HG03442 (cell line): ENCODE results near the gene TROAP.
"Not testable (repeated sequence)": the region's sequence is repeated elsewhere in the genome, so short reads cannot be mapped to it uniquely, and the experiment has no call there.

Source experiments
- ATAC-seq: cut with Tn5 transposase; IDR thresholded peaks from one replicate; pipeline ENCODE4 v1.9.1; 2021; ENCODE audit warnings: mild to moderate bottlenecking, moderate library complexity; ENCODE audit not compliant: unreplicated experiment

Gene TROAP

DNA sequence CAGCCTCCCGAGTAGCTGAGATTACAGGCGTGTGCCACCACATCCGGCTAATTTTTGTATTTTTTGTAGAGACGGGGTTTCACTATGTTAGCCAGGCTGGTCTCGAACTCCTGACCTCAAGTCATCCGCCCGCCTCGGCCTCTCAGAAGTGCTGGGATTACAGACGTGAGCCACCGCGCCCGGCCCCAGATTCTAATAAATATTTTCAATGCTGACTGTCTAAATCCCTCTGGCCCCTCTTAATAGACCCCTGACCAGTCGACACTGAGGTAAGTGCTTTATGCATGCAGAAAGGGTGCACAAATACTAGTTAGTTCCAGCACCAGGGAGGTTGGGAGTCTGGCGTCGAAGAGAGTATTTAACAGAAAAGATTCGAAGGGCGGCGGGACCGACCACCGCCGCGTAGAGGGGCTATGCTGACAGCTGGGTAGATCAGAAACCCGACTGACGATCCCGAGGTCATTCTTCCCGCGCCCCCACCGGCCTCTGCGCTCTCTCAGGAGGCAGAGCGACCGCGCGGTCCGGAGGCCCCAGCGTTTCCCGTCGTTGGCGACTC, 43.1 kb downstream of the TROAP start:
- ATAC-seq, result no peak

DNA sequence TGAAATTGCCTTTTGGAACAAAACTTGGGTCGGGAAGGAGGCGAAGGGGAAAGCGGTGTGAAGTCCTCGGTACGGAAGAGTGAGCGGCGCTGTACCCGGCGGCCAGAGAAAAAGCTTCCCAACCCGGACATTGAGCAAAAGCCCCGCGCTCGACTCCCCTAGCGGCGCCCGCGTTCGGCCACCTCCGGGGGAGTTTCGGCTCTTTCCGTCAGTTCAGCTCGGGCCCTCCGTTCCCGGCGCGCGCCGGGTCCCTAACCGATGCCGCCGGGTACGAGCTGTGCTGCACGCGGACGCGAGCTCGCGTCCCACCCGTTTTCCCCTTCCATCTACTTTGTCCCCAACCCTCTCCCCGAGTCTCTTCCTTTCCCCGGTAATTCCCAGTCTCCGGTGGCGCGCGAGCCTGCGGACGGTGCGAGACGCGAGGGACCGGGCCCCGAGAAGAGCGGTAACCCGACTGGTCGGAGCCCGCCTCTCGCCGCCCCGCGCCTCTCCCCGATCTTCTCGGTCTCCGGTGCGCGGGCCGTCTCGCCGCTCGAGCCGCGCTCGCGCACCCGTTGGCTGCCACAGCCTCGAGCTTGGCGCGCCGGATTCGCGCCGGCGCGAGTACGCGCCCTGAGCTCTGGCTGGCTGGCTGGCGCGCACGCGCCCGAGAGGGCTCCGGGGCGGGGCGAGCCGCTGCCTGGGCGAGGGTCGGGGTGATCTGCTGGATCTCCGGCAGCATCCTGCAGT, 43.8 kb downstream of the TROAP start:
- peak; percentile 68 for ATAC-seq

DNA sequence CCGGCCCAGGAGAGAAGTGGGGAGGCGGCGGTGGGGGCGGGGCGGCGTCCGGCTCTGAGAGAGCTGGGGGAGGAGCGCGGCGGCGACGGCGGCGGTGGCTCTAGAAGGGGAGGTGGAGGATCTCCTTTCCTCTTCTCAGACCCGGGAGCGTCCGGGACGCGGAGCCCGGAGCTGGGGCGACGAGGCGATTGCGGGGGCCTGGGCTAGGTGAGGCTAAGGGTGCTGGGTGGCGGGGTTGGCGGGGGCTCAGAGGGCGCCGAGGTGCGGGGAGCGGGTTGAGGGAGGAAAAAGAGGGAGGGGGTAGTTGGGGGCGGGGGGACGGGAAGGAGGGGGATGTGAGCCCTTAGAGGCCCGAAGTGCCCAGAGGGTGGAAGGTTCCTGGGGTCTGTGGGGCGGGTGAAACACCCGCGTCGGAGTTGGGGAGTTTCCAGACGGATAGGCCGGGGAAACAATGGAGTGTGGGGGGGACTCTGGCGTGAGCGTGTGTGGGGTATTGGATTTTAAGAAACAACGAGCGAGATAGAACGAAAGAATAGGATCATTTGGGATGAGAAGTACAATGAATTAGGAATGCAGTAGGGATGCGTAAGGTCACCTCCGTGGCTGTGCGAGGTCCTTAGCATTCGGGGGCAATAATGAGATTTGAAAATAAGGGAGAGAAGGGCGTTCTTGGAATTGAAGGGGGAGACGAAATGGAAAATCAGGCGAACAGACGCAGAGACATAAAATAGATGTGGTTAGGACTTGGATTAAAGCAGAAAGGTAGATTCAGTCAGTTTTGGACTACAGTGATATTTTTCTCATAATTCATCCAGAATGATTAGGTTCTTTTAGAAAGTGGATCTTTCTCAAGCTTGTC, 44.6 kb downstream of the TROAP start, which contains the start of gene SPATS2:
Gene SPATS2 (plus strand): TSS at position 82 of the 859 bp plus-strand sequence. CDS start 93,551 bp downstream, outside the sequence.
- ATAC-seq, result no peak

DNA sequence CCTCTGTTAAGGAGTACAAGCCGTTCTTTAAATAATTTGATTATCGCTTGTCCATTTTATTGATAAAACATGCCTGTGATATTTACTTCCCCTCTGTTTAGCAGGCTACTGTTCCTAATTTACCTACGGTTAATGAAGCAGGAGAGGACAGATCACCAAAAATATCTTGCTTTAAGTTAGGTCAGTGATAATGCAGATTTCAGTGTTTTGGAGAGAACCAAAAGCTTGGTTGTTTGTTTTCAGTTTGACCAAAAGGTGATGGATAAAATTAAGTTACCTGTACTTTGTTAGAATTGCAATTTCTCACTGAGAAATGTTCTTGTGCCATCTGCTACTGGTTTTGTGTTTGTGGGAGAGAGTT, 45.2 kb downstream of the TROAP start:
- no peak for ATAC-seq

DNA sequence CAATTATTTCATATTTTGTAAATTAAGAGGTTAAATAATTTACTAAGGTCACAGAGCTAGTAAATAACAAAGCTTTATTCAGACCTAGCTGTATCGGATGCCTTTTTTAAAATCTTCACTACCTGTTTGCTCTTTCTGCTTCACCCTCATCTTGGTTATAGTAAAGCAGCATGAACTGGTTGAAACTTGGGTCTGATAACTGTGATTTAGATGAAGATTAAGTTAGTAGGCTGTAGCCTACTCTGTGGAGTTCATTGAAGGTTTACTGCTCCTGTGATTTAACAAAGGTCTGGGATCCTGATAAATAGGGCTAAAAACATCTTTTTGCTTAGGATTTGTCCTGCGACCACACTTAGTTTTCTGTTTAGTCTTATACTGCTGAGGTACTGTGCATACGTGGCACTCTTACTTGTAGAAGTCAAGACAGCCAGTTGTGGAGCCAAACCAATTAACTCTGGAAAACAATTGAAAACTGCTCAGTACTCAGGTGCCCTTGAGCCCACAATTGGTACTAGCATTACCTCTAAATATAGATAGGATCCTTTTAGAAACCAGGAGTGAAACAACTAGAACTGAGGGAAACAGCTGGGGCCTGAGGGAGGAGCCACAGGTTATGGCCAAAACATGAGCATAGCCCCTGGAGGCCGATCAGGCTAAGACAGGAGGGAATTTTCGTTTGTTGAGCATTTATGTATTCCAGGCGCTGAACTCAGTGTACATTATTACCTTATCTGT, 46.5 kb downstream of the TROAP start:
- ATAC-seq, result peak; percentile 28

DNA sequence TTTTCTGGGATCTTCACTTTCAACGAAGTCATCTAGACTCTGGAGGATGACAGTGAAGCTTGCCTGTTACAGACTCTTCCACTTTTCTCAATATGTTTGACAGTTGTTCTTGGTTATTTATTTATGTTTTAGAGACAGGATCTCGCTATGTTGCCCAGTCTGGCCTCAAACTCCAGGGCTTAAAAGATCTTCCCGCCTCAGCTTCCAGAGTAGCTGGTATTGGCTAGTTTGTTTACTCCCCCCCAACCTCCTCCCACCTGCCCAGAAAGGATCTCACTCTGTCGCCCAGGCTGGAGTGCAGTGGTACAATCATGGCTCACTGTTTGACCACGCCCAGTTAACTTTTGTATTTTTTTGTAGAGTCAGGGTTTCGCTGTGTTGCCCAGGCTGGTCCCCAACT, 47.5 kb downstream of the TROAP start:
- ATAC-seq, result no peak

DNA sequence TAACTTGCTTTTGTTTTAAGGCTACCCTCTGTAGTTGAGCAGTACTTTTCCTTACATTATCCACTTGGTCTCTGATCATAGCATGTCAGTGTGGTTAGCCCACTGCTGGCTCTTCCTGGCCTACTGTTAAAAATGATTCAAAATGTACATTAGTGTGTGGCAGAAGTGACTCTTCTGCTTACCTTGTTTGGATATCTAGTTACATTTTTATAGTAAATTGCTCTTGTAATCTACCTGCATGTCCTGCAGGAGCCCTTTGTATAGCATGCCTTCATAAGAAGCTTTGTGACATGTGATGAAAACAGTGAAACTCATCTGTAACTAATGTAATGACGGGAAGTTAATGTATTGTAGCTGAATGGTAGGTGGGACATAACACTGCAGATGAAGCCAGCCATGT, 52.4 kb downstream of the TROAP start:
- ATAC-seq, result no peak

DNA sequence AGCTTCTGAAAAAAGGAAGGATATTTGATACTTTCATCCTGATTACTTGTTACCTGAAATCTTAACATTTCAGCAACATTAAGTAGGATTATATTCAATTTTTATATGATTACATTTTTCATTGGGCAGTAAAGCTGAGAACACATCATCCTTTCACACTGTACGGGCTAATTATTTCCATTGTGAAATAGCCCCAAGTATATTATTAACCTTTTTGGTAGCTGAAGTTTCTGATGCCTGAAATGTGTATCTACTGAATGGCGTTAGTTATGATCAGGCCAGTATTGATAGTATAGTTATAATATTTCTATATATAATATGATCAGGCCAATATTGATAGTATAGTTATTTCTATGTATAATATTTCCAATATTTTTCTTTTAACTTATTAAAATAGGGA, 54.3 kb downstream of the TROAP start:
- ATAC-seq, result no peak

DNA sequence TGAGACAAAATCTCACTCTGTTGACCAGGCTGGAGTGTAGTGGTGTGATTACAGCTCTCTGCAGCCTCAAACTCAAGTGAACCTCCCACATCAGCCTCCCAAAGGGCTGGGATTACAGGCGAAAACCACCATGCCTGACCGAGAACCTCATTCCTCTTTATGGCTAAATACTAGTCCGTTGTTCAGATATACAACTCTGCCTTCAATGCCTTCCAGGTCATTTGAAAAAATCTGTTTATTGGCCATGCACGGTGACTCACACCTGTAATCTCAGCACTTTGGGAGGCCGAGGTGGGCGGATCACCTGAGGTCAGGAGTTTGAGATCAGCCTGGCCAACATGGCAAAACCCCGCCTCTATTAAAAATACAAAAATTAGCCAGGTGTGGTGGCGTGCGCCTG, 57.1 kb downstream of the TROAP start:
- ATAC-seq, result not testable (repeated sequence)
